Measurements from ENCODE around the gene OTOGL. TPM values are rescaled to one million over a fixed set of nuclear protein-coding genes. Genes with fewer than 3 reads are reported as not detected.
"Not testable (repeated sequence)": the region's sequence is repeated elsewhere in the genome, so short reads cannot be mapped to it uniquely, and the experiment has no call there.

The OTOGL gene
- total RNA-seq, 2 experiments from 2014 or later, result not detected

DNA sequence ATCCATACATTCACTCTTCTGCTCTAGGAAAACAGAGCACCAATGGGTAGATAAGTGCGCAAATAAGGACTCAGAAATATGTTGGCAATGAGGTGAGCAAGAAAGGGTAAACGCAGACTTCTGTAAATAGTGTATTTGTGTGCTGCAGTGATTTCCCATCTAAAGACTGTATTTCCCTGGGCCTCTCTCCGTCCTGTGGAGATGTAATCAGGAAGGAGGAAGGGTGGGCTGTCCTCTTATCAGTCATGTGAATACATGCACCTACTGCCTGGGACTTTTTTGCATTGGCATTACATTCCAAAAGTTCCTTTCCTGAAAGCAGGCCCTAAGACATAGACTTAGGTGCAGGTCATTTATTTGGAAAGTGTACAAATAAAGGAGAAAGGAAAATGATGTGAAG is 114.5 kb downstream of the OTOGL start:
- no peaks in the 10 kb centered on the region for H3K79me2 ChIP-seq (ENCODE audit: insufficient read depth, low read depth, low read length)
- no peaks in the 10 kb centered on the region for H3K9me3 ChIP-seq (ENCODE audit: low read length)

DNA sequence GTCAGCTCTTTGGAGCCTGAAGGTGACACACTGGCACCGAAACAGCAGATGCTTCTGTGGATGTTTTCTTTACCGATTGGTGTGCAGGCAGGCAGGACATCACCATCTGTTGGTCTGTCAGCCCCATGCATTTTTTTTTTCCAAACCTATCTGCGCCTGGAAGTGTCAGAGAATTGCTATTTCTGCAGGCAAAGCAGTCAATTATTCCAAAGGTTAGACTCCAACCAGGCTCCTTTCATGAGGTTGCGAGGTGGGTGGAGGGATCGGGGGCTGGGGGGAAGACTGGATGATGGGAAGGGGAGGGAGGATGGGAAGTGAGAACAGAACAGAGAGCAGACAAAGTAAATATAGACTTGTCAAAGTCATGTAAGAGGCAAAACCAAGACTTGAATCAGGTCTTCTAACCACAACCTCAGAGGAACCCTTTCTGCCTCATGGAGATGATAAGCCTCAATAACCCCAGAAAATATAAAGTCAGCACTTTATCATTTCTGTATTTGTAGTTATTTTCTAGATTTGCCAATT is 117.7 kb downstream of the OTOGL start:
- TF ChIP-seq, protein P1, sequence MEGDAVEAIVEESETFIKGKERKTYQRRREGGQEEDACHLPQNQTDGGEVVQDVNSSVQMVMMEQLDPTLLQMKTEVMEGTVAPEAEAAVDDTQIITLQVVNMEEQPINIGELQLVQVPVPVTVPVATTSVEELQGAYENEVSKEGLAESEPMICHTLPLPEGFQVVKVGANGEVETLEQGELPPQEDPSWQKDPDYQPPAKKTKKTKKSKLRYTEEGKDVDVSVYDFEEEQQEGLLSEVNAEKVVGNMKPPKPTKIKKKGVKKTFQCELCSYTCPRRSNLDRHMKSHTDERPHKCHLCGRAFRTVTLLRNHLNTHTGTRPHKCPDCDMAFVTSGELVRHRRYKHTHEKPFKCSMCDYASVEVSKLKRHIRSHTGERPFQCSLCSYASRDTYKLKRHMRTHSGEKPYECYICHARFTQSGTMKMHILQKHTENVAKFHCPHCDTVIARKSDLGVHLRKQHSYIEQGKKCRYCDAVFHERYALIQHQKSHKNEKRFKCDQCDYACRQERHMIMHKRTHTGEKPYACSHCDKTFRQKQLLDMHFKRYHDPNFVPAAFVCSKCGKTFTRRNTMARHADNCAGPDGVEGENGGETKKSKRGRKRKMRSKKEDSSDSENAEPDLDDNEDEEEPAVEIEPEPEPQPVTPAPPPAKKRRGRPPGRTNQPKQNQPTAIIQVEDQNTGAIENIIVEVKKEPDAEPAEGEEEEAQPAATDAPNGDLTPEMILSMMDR (conservative IDR thresholded peaks at IDR 0.05; ENCODE audit: low read length), result no peak
- TF ChIP-seq EZH2phosphoT487 (IDR thresholded peaks at IDR 0.05; ENCODE audit: borderline replicate concordance, low read depth, low read length), result no peak

More for the DNA sequence above, 114.5 kb downstream of the OTOGL start:
- no peak overlapping the region for H3K4me2 ChIP-seq (ENCODE audit: low read length)
- no peaks in the 10 kb centered on the region for H4K20me1 ChIP-seq (ENCODE audit: insufficient read depth, low read length)
- intact Hi-C loops (cut with micrococcal nuclease; ENCODE audit: unreplicated experiment), result no loop called here
- H3K9me2 ChIP-seq (ENCODE audit: insufficient read depth, low read length), result no peaks in the 10 kb centered on the region
- ChIA-PET CTCF (ENCODE audit: unreplicated experiment) (no interaction called here), POLR2A (no interaction called here)
- TF ChIP-seq EZH2phosphoT487 (IDR thresholded peaks at IDR 0.05; ENCODE audit: borderline replicate concordance, low read depth, low read length), result no peak
- TF ChIP-seq, protein P1 (conservative IDR thresholded peaks at IDR 0.05; ENCODE audit: low read length), result no peak
- H3K4me1 ChIP-seq (ENCODE audit: insufficient read depth, low read length, poor library complexity, severe bottlenecking), result no peaks in the 10 kb centered on the region
- H3K27ac ChIP-seq (ENCODE audit: low read depth, low read length, poor library complexity, severe bottlenecking), result no peak overlapping the region
- H3K36me3 ChIP-seq (ENCODE audit: insufficient read depth, low read length), result no peaks in the 10 kb centered on the region
- no TSS peak for BruUV-seq (replicated peaks)
- H2AFZ ChIP-seq (ENCODE audit: low read length), result no peak overlapping the region
- H3K4me3 ChIP-seq (ENCODE audit: low read depth, low read length, poor library complexity, severe bottlenecking), result no peak overlapping the region
- no peak for DNase-seq (ENCODE audit: low spot score)

DNA sequence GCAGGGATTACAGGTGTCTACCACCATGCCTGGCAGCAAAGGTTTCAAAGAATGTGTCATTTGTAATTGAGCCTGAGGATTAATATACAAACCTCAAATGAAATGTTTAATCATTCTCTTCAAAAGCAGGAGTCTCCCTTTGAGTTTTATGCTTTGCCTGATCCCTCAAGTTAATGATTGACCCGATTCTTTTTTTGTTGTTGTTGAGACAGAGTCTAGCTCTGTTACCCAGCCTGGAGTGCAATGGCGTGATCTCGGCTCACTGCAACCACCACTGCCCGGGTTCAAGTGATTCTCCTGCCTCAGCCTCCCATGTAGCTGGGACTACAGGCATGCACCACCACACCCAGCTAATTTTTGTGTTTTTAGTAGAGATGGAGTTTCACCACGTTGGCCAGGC is 119.6 kb downstream of the OTOGL start:
- H3K27ac ChIP-seq (ENCODE audit: low read depth, low read length, poor library complexity, severe bottlenecking); H3K4me3 ChIP-seq (ENCODE audit: low read depth, low read length, poor library complexity, severe bottlenecking); H3K79me2 ChIP-seq (ENCODE audit: insufficient read depth, low read depth, low read length); H3K9me2 ChIP-seq (ENCODE audit: insufficient read depth, low read length); DNase-seq (ENCODE audit: low spot score); H3K36me3 ChIP-seq (ENCODE audit: insufficient read depth, low read length); intact Hi-C loops (cut with micrococcal nuclease; ENCODE audit: unreplicated experiment); CTCF ChIA-PET (ENCODE audit: unreplicated experiment); H2AFZ ChIP-seq (ENCODE audit: low read length); H4K20me1 ChIP-seq (ENCODE audit: insufficient read depth, low read length); POLR2A ChIA-PET; H3K9me3 ChIP-seq (ENCODE audit: low read length); H3K4me2 ChIP-seq (ENCODE audit: low read length); H3K4me1 ChIP-seq (ENCODE audit: insufficient read depth, low read length, poor library complexity, severe bottlenecking); BruUV-seq (replicated peaks): not testable (repeated sequence)

More for the DNA sequence above, 117.7 kb downstream of the OTOGL start:
- H3K4me2 ChIP-seq (ENCODE audit: low read length), result no peak overlapping the region
- BruUV-seq (replicated peaks), result no TSS peak
- intact Hi-C loops (cut with micrococcal nuclease; ENCODE audit: unreplicated experiment), result no loop called here
- no peaks in the 10 kb centered on the region for H3K9me2 ChIP-seq (ENCODE audit: insufficient read depth, low read length)
- no peak overlapping the region for H2AFZ ChIP-seq (ENCODE audit: low read length)
- ChIA-PET POLR2A (interaction anchor here (0.7 kb wide), 1 partner anchor 540 kb away, joined by 3 read pairs; no protein-coding TSS in a partner anchor), CTCF (ENCODE audit: unreplicated experiment) (no interaction called here)
- H3K27ac ChIP-seq (ENCODE audit: low read depth, low read length, poor library complexity, severe bottlenecking), result no peak overlapping the region
- no peak for DNase-seq (ENCODE audit: low spot score)
- H3K9me3 ChIP-seq (ENCODE audit: low read length), result no peaks in the 10 kb centered on the region
- no peaks in the 10 kb centered on the region for H3K79me2 ChIP-seq (ENCODE audit: insufficient read depth, low read depth, low read length)
- H3K4me1 ChIP-seq (ENCODE audit: insufficient read depth, low read length, poor library complexity, severe bottlenecking), result no peaks in the 10 kb centered on the region
- H3K36me3 ChIP-seq (ENCODE audit: insufficient read depth, low read length), result no peaks in the 10 kb centered on the region
- H4K20me1 ChIP-seq (ENCODE audit: insufficient read depth, low read length), result no peaks in the 10 kb centered on the region
- H3K4me3 ChIP-seq (ENCODE audit: low read depth, low read length, poor library complexity, severe bottlenecking), result no peak overlapping the region
